T47D (cell line): ENCODE measurements around the gene FKBP4.
A peak's percentile ranks its signal among the peaks of the same experiment; 100 is the strongest.

Source experiments
- DNase-seq, 2 experiments: peaks; one replicate each; pipeline versions ENCODE4 v3.0.0 to v3.0.0-alpha.2; 2011 to 2012; ENCODE audit warnings: low read depth in 1 of 2, low spot score in 1 of 2
- JUND ChIP-seq: IDR thresholded peaks from 2 replicates; pipeline ENCODE4 v1.6.1; 2012; ENCODE audit warnings: low read depth
- in situ Hi-C: cut with HindIII; loops from 2 replicates; pipeline ENCODE4 v1.10.0; 2016; ENCODE audit warnings: low sequenced_read_pairs, low pct_unique_long_range_greater_than_20kb

Gene FKBP4

DNA sequence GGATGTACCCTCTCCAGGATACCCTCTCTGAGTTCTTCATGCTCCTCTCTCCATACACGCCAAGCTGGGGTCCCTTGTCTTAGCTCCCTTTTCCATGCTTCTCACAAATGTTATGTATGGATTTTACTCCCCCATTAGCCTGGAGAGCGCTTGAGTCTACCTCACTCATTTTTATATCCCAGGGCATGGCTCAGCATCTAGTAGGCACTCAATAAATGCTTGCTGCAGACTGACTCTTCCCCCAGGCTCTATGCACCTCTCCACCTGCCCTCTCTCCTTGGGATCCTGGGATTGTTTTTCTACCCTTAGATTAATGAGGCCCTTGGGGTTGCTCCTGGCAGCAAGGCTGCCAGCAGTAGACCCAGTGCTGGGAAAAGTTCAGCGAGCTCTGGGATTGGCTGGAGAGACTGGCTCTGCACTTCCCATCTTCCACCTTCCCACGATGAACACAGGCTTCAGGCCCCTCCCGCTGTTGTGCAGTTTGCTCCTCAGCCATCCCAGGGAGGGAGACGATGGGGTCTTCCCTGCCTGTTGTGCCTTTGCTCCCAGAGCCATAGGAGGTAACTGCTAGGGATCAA is 37.9 kb downstream of the FKBP4 start:
- TF ChIP-seq JUND: no peak
- in situ Hi-C loops: no loop called here
- DNase-seq: no peak

DNA sequence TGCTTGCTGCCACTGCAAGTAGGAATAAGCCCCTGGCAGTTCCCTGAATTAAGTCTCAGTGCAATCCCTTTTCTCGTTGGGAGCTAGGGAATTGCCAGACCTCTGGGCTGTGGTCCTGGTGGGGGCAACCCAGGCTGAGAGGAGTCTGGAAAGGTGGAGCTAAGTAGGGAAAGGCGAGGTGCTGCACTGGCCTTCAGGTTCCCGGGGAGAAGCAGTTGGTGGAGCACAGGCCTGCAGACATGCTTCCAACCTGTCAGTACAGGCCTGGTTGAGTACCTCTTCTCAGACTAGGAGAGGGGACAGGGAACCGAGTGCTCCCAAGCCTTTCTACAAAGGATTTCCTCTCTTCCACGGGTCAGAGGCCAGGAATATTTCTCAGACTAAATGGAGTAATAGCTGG is 38.6 kb downstream of the FKBP4 start:
- no peak for DNase-seq

DNA sequence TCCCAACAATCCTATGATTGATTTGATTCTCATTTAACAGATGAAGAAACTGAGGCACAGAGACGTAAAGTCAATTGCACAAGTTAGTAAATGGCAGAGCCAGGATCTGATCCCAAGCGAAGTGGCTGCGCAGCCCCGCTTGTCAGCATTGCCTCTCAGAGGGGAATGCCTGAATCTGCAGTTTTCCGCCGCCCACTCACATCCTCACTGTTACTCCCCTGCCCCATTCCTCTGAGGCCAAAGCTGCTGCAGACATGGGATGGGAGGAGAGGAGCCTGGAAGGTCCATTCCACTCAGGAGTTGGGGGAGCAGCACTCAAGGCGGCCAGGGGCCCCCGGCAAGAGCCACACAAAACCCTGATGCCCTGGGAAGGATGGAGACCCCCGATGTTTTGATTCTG is 39.0 kb downstream of the FKBP4 start:
- TF ChIP-seq JUND: no peak
- in situ Hi-C loops: no loop called here
- no peak for DNase-seq

More for the DNA sequence above, 38.6 kb downstream of the FKBP4 start:
- in situ Hi-C loops: no loop called here
- no peak for TF ChIP-seq JUND

DNA sequence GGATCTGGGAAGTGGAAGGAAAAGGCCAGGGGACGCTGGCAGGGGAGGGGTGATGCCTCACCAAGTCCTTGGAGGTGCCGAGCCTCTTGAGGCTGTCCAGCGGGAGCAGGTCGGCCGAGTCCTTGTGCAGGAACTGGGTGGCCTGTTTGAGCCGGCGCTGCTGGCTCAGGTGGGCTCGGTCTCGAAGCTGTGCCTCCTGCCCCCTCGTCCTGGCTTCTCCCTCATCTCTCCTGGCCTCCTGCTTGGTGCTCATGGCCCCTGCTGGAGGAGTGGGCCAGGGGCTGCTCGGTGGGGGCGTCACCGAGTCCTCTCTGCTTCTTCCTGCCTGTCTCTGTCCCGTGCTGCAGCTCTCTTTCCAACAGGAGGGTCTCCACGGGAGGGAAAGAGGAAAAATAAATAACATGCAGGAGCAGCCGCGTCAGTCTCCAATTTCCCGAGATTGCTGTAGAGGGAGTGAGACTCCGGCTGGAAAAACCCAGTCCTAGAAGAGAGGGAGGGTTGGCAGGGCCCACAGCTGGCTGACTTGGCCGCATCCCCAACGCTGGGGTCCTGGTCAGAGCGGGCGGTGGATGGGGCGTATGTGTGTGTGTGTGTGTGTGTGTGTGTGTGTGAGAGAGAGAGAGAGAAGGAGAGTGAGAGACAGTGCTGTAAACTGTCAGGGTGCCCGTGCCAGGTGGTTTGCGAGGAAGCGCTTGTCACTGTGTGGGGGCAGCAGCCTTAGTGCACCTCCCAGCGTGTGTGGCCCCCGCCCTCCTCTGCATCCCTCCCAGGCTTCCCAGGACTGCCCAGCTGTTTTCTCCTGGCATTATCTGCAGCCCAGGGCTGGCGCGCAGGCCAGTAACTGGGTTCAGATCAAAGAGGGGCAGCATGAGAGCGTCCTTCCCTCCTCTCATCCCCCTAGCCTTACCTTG is 40.1 kb downstream of the FKBP4 start, which contains the start of gene NRIP2:
Gene NRIP2 (minus strand): TSS at position 455 of the 911 bp plus-strand sequence. CDS start 52 bp downstream, at position 403.
- in situ Hi-C loops: no loop called here
- TF ChIP-seq JUND: no peak
- DNase-seq: no peak

DNA sequence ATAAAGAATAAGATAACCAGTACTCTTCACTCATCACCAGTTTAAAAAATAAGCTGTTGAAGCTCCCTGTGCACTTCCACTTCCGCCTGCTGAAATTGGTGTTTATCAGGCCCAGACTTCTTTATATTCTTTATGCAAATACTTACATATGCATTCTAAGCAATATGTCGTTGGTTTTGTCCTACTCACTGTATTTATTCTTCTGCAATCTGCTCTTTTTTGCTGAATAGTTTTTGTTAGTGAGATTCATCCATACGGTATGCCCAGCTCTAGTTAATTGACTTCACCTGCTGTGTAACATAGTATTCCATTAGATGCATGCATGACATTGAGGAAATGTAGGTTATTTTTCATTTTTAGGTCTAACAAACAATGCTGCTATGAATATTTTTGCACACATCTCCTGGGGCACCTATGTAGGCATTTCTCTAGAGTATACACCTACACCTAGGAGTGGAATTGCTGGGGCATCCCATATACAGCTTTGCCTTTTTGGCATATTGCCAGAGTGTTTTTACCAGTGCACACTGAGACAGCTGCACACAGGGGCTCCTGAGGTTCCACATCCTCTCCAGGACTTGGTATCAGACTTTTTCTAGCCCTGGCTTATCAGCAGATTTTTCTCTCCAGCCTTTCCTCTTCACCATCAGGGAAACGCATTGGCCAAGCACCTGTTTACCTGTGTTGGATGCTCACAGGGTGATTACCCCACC is 41.1 kb downstream of the FKBP4 start:
- no peak for TF ChIP-seq JUND
- in situ Hi-C loops: no loop called here
- DNase-seq: no peak

DNA sequence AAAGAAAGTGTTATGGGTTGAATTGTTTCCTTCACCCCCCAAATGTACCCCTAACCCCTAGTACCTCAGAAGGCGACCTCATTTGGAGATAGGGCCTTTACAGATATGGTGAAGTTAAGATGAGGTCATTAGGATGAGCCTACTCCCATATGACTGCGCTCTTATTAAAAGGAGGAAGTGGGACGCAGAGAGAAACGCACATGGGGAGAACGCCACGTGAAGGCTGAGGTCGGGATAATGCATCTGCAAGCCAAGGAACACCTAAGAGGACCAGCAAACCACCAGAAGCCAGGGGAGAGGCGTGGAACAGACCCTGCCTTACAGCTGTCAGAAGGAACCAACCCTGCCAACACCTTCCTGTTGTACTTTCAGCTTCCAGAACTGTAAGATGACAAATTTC is 41.8 kb downstream of the FKBP4 start:
- no peak for DNase-seq
- in situ Hi-C loops: no loop called here
- no peak for TF ChIP-seq JUND

DNA sequence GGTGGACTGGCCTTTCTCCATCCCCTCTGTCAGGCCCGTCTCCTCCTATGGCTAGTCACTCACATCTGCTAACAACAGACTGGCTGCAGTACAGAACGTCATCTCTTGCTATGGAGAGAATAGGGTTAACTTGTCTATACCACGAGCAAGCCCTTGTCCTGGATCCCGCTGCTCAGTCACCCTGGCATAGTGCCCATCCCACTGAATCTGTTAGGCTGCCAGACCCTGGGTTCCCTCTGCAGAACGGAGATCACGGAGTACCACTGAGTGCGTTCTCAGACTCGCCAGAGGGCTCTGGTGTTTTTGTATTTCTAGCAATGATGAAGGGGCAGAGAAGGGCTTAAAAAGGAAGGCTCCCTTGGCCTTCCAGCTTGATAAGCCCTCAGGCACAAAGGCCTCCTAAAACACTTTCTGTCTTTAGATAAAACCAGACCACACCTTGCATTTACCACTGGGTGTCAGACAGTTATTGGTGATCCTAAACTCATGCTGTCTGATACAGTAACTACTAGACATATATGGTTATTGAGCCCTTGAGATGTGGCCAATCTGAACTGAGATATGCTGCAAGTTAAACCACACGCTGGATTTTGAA is 46.4 kb downstream of the FKBP4 start:
- TF ChIP-seq JUND: no peak
- DNase-seq: no peak
- in situ Hi-C loops: no loop called here

DNA sequence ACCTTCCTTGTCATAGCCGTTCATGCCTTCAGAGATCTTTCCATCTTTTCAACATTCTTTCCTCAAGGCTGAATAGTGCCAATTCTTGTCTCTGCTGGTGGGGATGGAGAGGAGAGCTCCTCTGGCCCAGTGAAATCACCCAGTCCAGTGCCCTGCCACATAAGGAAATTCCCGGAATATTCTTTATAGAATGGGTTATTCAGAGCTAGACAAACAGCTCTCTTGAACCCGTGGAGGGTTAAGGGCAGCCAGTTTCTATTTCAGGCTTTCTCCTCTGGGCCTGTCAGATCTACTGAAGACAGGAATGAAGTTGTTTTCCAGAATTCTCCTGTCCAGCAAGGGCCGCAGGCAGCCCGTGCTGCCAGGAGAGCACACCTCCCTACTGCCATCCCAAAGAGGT is 48.2 kb downstream of the FKBP4 start:
- in situ Hi-C loops: no loop called here

DNA sequence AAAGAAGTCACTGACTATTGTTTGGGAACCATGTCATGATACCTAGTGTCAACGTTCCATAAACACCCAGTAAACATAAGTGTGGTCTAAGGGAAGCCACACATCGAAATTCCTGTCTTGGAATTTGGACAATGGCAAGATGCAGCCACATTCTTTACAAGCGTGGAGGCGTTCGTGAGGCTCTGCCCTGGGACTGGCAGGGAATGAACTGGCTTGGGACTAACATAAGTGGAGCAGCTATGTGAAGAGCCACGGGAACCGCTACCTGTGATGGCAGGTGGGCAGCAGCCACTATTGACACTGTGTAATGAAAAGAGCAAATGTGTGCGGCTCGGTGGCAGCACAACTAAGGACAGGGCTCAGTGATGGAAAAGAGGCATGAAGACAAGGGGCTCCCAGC is 50.0 kb downstream of the FKBP4 start:
- in situ Hi-C loops: no loop called here
- TF ChIP-seq JUND: no peak
- peak in 1 of 2 experiments; percentile 41 for DNase-seq

More for the DNA sequence above, 48.2 kb downstream of the FKBP4 start:
- no peak for TF ChIP-seq JUND
- no peak for DNase-seq

DNA sequence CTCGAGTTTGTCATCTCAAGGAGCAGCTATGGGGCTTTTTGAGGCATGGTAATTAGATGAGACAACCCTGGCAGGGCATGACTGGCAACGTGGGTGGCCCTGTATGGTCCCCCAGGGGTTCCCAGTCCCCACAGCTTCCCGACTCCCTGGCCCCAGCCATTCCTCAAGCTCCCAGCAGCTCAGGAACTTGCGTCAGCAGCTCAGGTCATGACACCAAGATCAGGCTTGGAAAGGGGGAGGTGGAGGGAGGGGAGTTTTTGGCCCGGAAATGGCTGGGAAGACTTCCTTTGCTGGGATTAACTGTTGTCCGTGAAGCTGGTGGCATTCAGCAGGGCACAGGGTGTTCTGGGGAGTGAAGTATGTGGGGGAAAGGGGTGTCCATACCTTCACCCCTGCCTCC is 50.5 kb downstream of the FKBP4 start:
- TF ChIP-seq JUND: no peak
- in situ Hi-C loops: no loop called here
- no peak for DNase-seq

DNA sequence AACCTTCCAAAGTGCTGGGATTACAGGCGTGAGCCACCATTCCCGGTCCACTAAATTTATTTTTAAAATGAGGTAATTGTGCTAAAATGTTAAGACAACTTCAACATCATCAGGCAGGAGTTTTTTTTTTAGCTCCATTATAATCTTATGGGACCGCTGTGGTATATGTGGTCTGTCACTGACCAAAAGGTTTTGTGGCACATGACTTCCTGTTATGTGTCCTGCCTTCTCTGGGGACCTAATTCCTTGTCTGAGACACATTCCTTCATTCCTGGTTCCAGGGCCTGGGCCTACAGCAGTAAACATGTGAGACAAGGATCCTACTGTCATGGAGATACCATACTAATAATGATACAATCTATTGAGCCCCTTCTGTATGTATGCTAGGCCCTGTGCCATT is 57.2 kb downstream of the FKBP4 start:
- no peak for DNase-seq
- no peak for TF ChIP-seq JUND
- in situ Hi-C loops: no loop called here

DNA sequence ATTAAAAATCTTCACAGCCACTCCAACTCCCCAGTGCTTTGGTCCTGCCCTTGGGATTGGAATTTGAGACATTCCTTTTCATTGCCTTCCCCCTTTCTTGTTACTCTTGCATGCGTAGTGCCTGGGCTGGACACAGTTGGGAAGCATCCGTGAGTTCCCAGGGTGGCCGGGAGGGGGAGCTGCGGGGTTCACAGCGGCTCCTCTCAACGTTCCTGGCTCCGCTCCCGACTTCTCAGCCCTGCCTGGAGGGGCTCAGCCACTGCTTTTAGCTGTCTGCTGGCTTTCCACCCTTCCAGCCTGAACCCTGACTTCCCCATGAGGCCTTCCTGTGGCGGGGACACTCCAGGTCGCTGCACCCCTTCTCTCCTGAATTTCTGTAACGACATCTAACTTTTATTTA is 58.9 kb downstream of the FKBP4 start:
- peak; percentile 69 to 72 for DNase-seq
- TF ChIP-seq JUND: no peak
- in situ Hi-C loops: no loop called here
